SJCRH30 (cell line): ENCODE results near the gene NAP1L2. TPM values are rescaled to one million over a fixed set of nuclear protein-coding genes. Genes with fewer than 3 reads are reported as not detected.
A peak's percentile ranks its signal among the peaks of the same experiment; 100 is the strongest.
"Not testable (repeated sequence)": the region's sequence is repeated elsewhere in the genome, so short reads cannot be mapped to it uniquely, and the experiment has no call there.

Experiments used
- DNase-seq, 2 experiments: peaks; one replicate each; pipeline ENCODE4 v3.0.0-alpha.2; 2015 to 2020
- H3K27ac ChIP-seq: fragments of 250-450 bp; sonication (Bioruptor Pico); 2 replicates; pipeline ENCODE4 v1.5.1; 2020; ENCODE audit warnings: mild to moderate bottlenecking, moderate library complexity
- H3K27me3 ChIP-seq: fragments of 250-450 bp; sonication (Bioruptor Pico); 2 replicates; pipeline ENCODE4 v1.5.1; 2020; ENCODE audit warnings: mild to moderate bottlenecking, moderate library complexity
- H3K36me3 ChIP-seq: fragments of 250-450 bp; sonication (Bioruptor Pico); 2 replicates; pipeline ENCODE4 v1.5.1; 2020; ENCODE audit warnings: mild to moderate bottlenecking, moderate library complexity
- H3K4me1 ChIP-seq: fragments of 250-450 bp; sonication (Bioruptor Pico); 2 replicates; pipeline ENCODE4 v1.5.1; 2020; ENCODE audit warnings: mild to moderate bottlenecking, moderate library complexity
- H3K4me3 ChIP-seq: fragments of 250-450 bp; sonication (Bioruptor Pico); 2 replicates; pipeline ENCODE4 v1.5.1; 2020; ENCODE audit warnings: mild to moderate bottlenecking, moderate library complexity
- H3K9me3 ChIP-seq: fragments of 250-450 bp; sonication (Bioruptor Pico); replicated peaks from 2 replicates; pipeline ENCODE4 v1.5.1; 2020; ENCODE audit warnings: mild to moderate bottlenecking, moderate library complexity
- total RNA-seq: library from RNA; depleted of rRNA; stranded (reverse); fragments of >200 nt; shearing (Covaris generic); gene quantifications from 2 replicates; pipeline ENCODE4 v1.2.3, GENCODE V29; 2014; rRNA removed

NAP1L2 gene, protein sequence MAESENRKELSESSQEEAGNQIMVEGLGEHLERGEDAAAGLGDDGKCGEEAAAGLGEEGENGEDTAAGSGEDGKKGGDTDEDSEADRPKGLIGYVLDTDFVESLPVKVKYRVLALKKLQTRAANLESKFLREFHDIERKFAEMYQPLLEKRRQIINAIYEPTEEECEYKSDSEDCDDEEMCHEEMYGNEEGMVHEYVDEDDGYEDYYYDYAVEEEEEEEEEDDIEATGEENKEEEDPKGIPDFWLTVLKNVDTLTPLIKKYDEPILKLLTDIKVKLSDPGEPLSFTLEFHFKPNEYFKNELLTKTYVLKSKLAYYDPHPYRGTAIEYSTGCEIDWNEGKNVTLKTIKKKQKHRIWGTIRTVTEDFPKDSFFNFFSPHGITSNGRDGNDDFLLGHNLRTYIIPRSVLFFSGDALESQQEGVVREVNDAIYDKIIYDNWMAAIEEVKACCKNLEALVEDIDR
- total RNA-seq: not detected in 2 replicates

DNA sequence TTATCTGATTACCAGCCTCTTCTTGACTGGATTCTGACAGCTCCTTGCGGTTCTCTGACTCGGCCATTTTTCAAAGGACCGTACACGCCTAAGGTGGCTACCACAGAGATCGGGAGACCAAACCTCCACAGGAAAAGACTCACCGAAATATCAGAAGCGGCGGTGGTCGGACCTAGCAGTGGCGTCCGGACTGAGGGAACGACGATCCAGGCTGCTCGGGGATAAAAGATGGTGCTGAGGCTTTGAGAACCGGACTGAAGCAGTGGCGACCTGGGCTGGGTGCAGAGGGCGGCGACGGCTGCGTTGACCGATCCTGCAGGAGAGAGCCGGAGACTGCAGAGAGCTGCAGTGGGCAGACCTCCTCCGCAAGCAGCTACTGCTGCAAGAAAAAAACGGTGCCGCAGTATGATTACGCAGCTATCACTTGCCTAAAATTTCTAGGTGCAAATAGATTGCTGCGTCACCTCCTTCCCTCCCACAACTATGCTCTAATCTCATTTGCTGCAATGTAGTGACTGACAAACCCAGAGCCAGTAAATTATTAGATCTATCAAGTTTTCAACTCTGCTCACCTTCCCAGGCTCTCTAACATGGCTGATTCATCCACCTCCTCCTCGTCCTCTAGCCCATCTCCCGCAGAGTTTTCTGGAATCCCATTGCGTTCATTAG lies at the start of gene NAP1L2:
TSS of gene NAP1L2 (minus strand) at position 426 of the 669 bp plus-strand sequence. CDS start at position 67, 359 bp downstream.
- Histone ChIP-seq H3K36me3 (no peaks in the 10 kb centered on the region), H3K27ac (no peak within 1 kb of the TSS), H3K4me1 (no peaks in the 10 kb centered on the region), H3K27me3 (no peaks in the 10 kb centered on the region; the same call in 1 of the 2 replicates), H3K9me3 (no peaks in the 10 kb centered on the region), H3K4me3 (no peak within 1 kb of the TSS)
- DNase-seq: no peak

DNA sequence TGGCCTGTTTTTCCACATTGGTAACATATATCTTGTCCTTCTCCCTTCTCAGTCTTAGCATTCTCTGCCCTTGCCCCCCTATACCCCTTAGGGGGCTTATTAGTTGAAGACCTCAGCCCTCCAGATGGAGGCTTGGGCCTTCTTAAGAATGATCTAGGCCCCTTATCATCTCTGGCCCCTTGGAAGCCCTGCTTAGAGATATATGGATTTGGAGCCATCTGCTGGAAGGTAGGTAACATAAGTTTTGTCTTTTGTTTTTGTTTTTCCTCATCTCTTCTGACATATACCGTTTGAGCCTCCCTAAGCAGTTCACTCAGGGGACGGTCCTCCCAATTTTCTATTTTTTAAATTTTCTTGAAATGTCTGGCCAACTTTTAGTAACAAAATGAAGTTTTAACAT lies 48.3 kb upstream of the NAP1L2 start:
- peak in 1 of 2 experiments; percentile 35 for DNase-seq
- Histone ChIP-seq H3K4me3 (no peak overlapping the region), H3K27ac (no peak overlapping the region), H3K36me3 (no peaks in the 10 kb centered on the region), H3K27me3 (no peaks in the 10 kb centered on the region), H3K9me3 (no peaks in the 10 kb centered on the region), H3K4me1 (no peaks in the 10 kb centered on the region)

DNA sequence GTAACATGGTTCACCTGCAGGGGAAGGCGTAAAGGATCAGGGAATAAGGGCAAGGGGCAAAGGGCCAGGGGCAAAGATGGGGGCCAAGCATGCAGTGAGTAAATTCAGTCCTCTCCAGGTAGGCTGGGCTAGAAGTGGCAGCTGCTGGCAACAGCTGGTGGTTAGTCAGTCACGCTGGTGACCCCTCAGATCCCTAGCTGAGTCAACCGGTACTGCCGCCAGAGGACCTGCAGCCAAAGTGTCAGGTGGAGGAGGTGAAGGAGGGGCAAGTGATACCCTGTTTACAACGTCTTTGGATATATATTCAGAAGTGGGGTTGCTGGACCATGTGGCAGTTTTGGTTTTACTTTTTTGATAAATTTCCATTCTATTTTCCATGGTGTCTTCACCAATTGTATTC lies 24.6 kb upstream of the NAP1L2 start:
- DNase-seq: peak in 1 of 2 experiments; percentile 6
- no peaks in the 10 kb centered on the region for H3K9me3 ChIP-seq

DNA sequence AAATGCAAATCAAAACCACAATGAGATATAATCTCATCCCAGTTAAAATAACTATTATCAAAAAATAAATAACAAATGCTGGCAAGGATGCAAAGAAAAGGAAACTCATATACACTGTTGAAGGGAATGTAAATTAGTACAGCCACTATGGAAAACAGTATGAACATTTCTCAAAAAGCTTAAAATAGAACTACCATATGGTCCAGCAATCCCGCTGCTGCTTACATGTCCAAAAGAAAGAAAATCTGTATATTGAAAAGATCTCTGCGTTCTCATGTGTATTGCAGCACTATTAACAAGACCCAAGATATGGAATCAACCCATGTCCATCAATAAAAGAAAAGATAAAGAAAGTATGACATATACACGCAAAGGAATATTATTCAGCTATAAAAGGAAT lies 3.0 kb upstream of the NAP1L2 start:
- H3K27ac ChIP-seq: no peak overlapping the region
- DNase-seq: no peak
- no peaks in the 10 kb centered on the region for H3K27me3 ChIP-seq
- H3K4me1 ChIP-seq: no peaks in the 10 kb centered on the region
- H3K36me3 ChIP-seq: no peaks in the 10 kb centered on the region
- no peaks in the 10 kb centered on the region for H3K9me3 ChIP-seq
- no peak overlapping the region for H3K4me3 ChIP-seq

More for the DNA sequence above, 24.6 kb upstream of the NAP1L2 start:
- no peak overlapping the region for H3K27ac ChIP-seq
- no peaks in the 10 kb centered on the region for H3K36me3 ChIP-seq
- H3K4me1 ChIP-seq: no peaks in the 10 kb centered on the region
- H3K4me3 ChIP-seq: no peak overlapping the region
- H3K27me3 ChIP-seq: no peaks in the 10 kb centered on the region

DNA sequence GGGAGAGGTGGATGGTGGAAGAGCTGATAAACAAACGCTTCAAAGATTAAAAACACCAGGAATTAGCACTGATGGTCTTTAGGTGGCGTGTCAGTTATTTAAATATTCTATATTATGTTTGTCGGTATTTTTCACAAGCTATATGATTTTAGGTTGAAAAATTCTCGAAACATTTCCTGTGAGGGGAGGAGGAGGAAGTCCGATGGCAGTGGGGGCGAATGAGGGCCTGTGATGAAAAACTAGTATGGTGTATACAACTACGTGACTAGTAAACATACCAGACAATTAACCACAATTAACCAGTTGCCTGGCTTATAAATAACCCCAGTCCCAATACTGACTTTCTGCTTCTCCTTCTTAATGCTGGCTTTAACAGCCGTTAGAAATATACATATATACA lies 595 bp upstream of the NAP1L2 start:
- H3K4me3 ChIP-seq: no peak overlapping the region
- H3K27me3 ChIP-seq: no peaks in the 10 kb centered on the region; the same call in 1 of the 2 replicates
- no peaks in the 10 kb centered on the region for H3K36me3 ChIP-seq
- DNase-seq: no peak
- H3K27ac ChIP-seq: no peak overlapping the region
- H3K9me3 ChIP-seq: no peaks in the 10 kb centered on the region
- H3K4me1 ChIP-seq: no peaks in the 10 kb centered on the region

DNA sequence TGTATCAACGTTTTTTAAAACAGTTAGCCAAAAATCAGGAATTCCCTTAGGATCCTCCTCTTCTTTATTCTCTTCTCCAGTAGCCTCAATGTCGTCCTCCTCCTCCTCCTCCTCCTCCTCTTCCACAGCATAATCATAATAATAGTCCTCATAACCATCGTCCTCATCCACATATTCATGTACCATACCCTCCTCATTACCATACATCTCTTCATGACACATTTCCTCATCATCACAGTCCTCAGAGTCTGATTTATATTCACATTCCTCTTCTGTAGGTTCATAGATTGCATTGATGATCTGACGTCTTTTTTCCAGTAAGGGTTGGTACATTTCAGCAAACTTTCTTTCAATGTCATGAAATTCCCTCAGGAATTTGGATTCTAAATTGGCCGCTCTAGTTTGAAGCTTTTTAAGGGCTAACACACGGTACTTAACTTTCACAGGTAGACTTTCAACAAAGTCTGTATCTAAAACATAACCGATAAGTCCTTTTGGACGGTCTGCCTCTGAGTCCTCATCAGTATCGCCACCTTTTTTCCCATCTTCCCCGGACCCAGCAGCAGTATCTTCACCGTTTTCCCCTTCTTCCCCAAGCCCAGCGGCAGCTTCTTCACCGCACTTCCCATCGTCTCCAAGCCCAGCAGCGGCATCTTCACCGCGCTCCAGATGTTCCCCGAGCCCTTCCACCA lies 771 bp downstream of the NAP1L2 start:
- H3K27me3 ChIP-seq: no peaks in the 10 kb centered on the region; the same call in 1 of the 2 replicates
- no peaks in the 10 kb centered on the region for H3K36me3 ChIP-seq
- H3K27ac ChIP-seq: no peak overlapping the region
- no peak overlapping the region for H3K4me3 ChIP-seq
- no peaks in the 10 kb centered on the region for H3K4me1 ChIP-seq
- no peak for DNase-seq
- no peaks in the 10 kb centered on the region for H3K9me3 ChIP-seq

DNA sequence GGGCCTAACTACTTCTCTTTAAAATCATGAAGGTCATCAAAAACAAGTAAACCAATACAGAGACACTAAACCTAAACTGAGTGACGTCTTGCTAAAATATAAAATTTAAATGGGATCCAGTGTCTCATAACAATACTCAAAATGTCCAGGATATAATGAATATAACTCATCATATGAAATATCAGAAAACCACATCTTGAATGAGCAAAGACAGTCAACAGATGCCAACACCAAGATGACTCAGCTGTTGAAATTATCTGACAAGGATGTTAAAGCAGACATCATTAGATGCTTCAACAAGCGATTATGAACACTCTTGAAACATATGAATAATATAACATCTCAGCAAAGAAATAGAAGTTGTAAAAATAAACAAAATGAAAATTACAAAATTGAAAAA lies 8.3 kb downstream of the NAP1L2 start:
- Histone ChIP-seq H3K27ac (no peak overlapping the region), H3K4me3 (no peak overlapping the region), H3K9me3 (no peaks in the 10 kb centered on the region), H3K27me3 (no peaks in the 10 kb centered on the region), H3K36me3 (no peaks in the 10 kb centered on the region), H3K4me1 (no peaks in the 10 kb centered on the region)
- DNase-seq: no peak

DNA sequence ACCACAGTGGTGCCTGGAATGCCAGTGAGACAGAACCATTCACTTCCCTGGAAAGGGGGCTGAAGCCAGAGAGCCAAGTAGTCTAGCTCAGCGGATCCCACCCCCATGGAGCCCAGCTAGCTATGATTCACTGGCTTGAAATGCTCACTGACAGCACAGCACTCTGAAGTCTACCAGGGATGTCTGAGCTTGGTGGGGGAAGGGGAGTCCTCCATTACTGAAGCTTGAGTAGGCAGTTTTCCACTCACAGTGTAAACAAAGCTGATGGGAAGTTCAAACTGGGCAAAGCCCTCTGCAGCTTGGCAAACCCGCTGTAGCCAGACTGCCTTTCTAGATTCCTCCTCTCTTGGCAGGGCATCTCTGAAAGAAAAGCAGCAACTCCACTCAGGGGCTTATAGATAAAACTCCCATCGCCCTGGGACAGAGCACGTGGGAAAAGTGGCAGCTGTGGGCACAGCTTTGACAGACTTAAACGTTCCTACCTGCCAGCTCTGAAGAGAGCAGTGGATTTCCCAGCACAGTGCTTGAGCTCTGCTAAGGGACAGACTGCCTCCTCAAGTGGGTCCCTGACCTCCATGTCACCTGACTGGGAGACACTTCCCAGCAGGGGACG lies 32.0 kb downstream of the NAP1L2 start:
- H3K27ac ChIP-seq: no peak overlapping the region
- H3K4me1 ChIP-seq: no peaks in the 10 kb centered on the region
- no peak for DNase-seq
- no peaks in the 10 kb centered on the region for H3K36me3 ChIP-seq
- H3K9me3 ChIP-seq: no peaks in the 10 kb centered on the region
- no peak overlapping the region for H3K4me3 ChIP-seq
- no peaks in the 10 kb centered on the region for H3K27me3 ChIP-seq

DNA sequence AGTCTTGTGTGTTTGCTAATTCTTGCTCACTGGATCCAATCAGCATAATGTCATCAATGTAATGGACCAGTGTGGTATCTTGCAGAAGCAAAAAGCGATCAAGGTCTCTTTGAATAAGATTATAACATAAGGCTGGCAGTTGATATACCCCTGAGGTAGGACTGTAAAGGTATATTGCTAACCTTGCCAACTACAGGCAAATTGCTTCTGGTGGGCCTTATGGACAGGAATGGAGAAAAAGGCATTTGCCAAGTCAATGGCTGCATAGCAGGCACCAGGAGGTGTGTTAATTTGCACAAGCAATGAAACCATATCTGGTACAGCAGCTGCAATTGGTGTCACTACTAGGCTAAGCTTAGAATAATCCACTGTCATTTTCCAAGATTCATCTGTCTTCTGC lies 45.7 kb downstream of the NAP1L2 start:
- H3K36me3 ChIP-seq, DNase-seq, H3K9me3 ChIP-seq, H3K4me3 ChIP-seq, H3K27ac ChIP-seq, H3K4me1 ChIP-seq, H3K27me3 ChIP-seq: not testable (repeated sequence)

Other genes with a start within 250 kb of the NAP1L2 start
- not detected in 2 replicates for gene PABPC1L2B, start 211.9 kb downstream of the NAP1L2 start, total RNA-seq
- gene PABPC1L2A, start 135.3 kb downstream of the NAP1L2 start, total RNA-seq: not detected in 2 replicates
- not detected in 2 replicates for gene CDX4, start 232.2 kb upstream of the NAP1L2 start, total RNA-seq